ENCODE measurements around the gene OR6C1.

Gene OR6C1

GRCh38 chr12:55314043-55314442, at the start of gene OR6C1:
TSS of gene OR6C1 (plus strand) at chr12:55314343. CDS start at chr12:55320600, 6,257 bp downstream.
- no peaks in the 10 kb centered on the region for H3K4me1 ChIP-seq (ENCODE audit: control insufficient read depth, low read length)
- H3K9me2 ChIP-seq (replicated peaks; ENCODE audit: control insufficient read depth, low read length), result no peaks in the 10 kb centered on the region
- no peak within 1 kb of the TSS for H3K4me2 ChIP-seq (ENCODE audit: low read length)
- no peak within 1 kb of the TSS for H3K27ac ChIP-seq (ENCODE audit: low read depth, low read length)
- H3K36me3 ChIP-seq (ENCODE audit: control insufficient read depth, low read length), result no peaks in the 10 kb centered on the region
- no peaks in the 10 kb centered on the region for H3K79me2 ChIP-seq (ENCODE audit: control insufficient read depth, low read length)
- no peaks in the 10 kb centered on the region for H3F3A ChIP-seq (ENCODE audit: control insufficient read depth, insufficient read depth)
- TF ChIP-seq EZH2phosphoT487 (IDR thresholded peaks at IDR 0.05; ENCODE audit: borderline replicate concordance, low read length) (no peak), CTCF (IDR thresholded peaks at IDR 0.05; ENCODE audit: low read depth, low read length, poor library complexity, severe bottlenecking) (no peak)
- no peaks in the 10 kb centered on the region for H3K27me3 ChIP-seq (ENCODE audit: control insufficient read depth, low read length)
- no peaks in the 10 kb centered on the region for H4K20me1 ChIP-seq (ENCODE audit: control insufficient read depth, insufficient read depth, low read depth, low read length)
- no peak within 1 kb of the TSS for H3K4me3 ChIP-seq (ENCODE audit: low read length)
- no peaks in the 10 kb centered on the region for H3K9me3 ChIP-seq (ENCODE audit: control insufficient read depth, insufficient read depth, low read length)

GRCh38 chr12:55280991-55281390, 33.2 kb upstream of the OR6C1 start:
- Histone ChIP-seq H3K4me2 (ENCODE audit: low read length) (no peak overlapping the region), H3K79me2 (ENCODE audit: control insufficient read depth, low read length) (no peaks in the 10 kb centered on the region), H3F3A (ENCODE audit: control insufficient read depth, insufficient read depth) (no peaks in the 10 kb centered on the region), H3K27me3 (ENCODE audit: control insufficient read depth, low read length) (no peaks in the 10 kb centered on the region), H3K9me2 (replicated peaks; ENCODE audit: control insufficient read depth, low read length) (no peaks in the 10 kb centered on the region), H3K9me3 (ENCODE audit: control insufficient read depth, insufficient read depth, low read length) (no peaks in the 10 kb centered on the region), H3K4me3 (ENCODE audit: low read length) (no peak overlapping the region), H3K36me3 (ENCODE audit: control insufficient read depth, low read length) (no peaks in the 10 kb centered on the region), H4K20me1 (ENCODE audit: control insufficient read depth, insufficient read depth, low read depth, low read length) (no peaks in the 10 kb centered on the region), H3K4me1 (ENCODE audit: control insufficient read depth, low read length) (no peaks in the 10 kb centered on the region), H3K27ac (ENCODE audit: low read depth, low read length) (no peak overlapping the region)
- TF ChIP-seq CTCF (IDR thresholded peaks at IDR 0.05; ENCODE audit: low read depth, low read length, poor library complexity, severe bottlenecking) (no peak), EZH2phosphoT487 (IDR thresholded peaks at IDR 0.05; ENCODE audit: borderline replicate concordance, low read length) (no peak)

- Histone ChIP-seq H3K79me2 (ENCODE audit: control insufficient read depth, low read length) (no peaks in the 10 kb centered on the region), H3K4me3 (ENCODE audit: low read length) (no peak overlapping the region)
- TF ChIP-seq EZH2phosphoT487 (IDR thresholded peaks at IDR 0.05; ENCODE audit: borderline replicate concordance, low read length) (no peak), CTCF (IDR thresholded peaks at IDR 0.05; ENCODE audit: low read depth, low read length, poor library complexity, severe bottlenecking) (no peak)
Observed at GRCh38 chr12:55289999-55290398, 24.1 kb upstream of the OR6C1 start.

More at GRCh38 chr12:55289999-55290398, 24.1 kb upstream of the OR6C1 start:
- no peaks in the 10 kb centered on the region for H3K4me1 ChIP-seq (ENCODE audit: control insufficient read depth, low read length)
- H3K36me3 ChIP-seq (ENCODE audit: control insufficient read depth, low read length), result no peaks in the 10 kb centered on the region
- H3K27ac ChIP-seq (ENCODE audit: low read depth, low read length), result no peak overlapping the region
- H4K20me1 ChIP-seq (ENCODE audit: control insufficient read depth, insufficient read depth, low read depth, low read length), result no peaks in the 10 kb centered on the region
- no peak overlapping the region for H3K4me2 ChIP-seq (ENCODE audit: low read length)
- 0 out of 2 replicates have a peak, but pooled peaks cover 3% of the 10 kb centered on the region for H3K27me3 ChIP-seq (ENCODE audit: control insufficient read depth, low read length)
- H3F3A ChIP-seq (ENCODE audit: control insufficient read depth, insufficient read depth), result no peaks in the 10 kb centered on the region
- no peaks in the 10 kb centered on the region for H3K9me2 ChIP-seq (replicated peaks; ENCODE audit: control insufficient read depth, low read length)
- H3K9me3 ChIP-seq (ENCODE audit: control insufficient read depth, insufficient read depth, low read length), result no peaks in the 10 kb centered on the region

Measured in DOHH2 (cell line).